Spleen (tissue), 7 donors: Measurements from ENCODE around the gene STON2.

Experiments used
- CTCF ChIP-seq, 11 experiments: fragments of 200-600 bp in 7 of 11; fragments of 450-650 bp in 4 of 11; sonication (generic) in 4 of 11; IDR thresholded peaks in 8 of 11; conservative IDR thresholded peaks in 3 of 11; 1 replicate in 7 of 11; 2 replicates in 4 of 11; pipeline versions ENCODE4 v1.4.0 to v1.8.0; 2016 to 2021; ENCODE audit warnings: antibody characterized with exemption in 11 of 11, inconsistent platforms in 4 of 11, mild to moderate bottlenecking in 1 of 11
- POLR2A ChIP-seq, 3 donors: fragments of 450-650 bp; IDR thresholded peaks; one replicate each; pipeline ENCODE4 v1.5.1; 2017; ENCODE audit warnings: antibody characterized with exemption in 3 of 3, mild to moderate bottlenecking in 1 of 3
- POLR2AphosphoS5 ChIP-seq, 3 donors: sonication (generic); formaldehyde crosslinking; IDR thresholded peaks; one replicate each; pipeline ENCODE4 v1.5.1; 2017; ENCODE audit warnings: antibody characterized with exemption in 3 of 3
- donor health status: DM: no; HTN: no; CAD: no; lungs with moderate emphysema.
- donor health status: DM: no; HTN: no; CAD: no.
- donor health status: DM: no; HTN: no; CAD: no.

DNA sequence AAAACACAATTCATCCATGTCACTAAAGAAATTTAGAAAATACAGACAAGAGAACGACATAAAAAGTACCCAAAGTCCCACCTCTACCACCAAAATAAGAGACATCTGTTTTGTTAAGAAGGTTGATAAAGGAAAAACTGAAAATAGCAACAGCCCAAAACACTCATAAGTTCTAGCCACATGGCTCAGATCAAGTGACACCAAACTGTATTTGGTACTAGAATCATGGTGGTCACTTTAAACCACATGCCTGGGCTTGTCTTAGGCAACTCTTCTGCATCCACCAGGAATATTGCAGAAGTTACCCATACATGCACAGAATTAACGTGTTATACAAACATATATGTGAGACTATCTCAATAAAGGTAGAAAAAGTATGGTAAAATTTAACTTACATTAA is 101.2 kb downstream of the STON2 start:
- no peak for TF ChIP-seq CTCF (IDR thresholded peaks at IDR 0.05 in 8 of 11, conservative IDR thresholded peaks at IDR 0.05 in 3 of 11)
- no peak for TF ChIP-seq POLR2A (IDR thresholded peaks at IDR 0.05)
- TF ChIP-seq POLR2AphosphoS5 (IDR thresholded peaks at IDR 0.05) = no peak
